Activated CD8-positive, alpha-beta memory T cell treated with anti-CD3 and anti-CD28 coated beads for 1 hour (primary cell): Measurements from ENCODE around the gene ING2.
"Not testable (repeated sequence)": the region's sequence is repeated elsewhere in the genome, so short reads cannot be mapped to it uniquely, and the experiment has no call there.

Experiments
- DNase-seq, 2 donors: peaks; one replicate each; pipeline ENCODE4 v3.0.0-alpha.2; 2020; ENCODE audit warnings: low read depth in 1 of 2; ENCODE audit errors: extremely low read depth in 1 of 2

Gene ING2

GRCh38 chr4:183546376-183546775, 41.5 kb downstream of the ING2 start:
- no peak for DNase-seq

GRCh38 chr4:183548306-183548705, 43.4 kb downstream of the ING2 start:
- no peak for DNase-seq

GRCh38 chr4:183550345-183551093, 45.7 kb downstream of the ING2 start:
- no peak for DNase-seq

- DNase-seq: no peak
Measured at GRCh38 chr4:183552274-183553146, 47.7 kb downstream of the ING2 start.

DNA sequence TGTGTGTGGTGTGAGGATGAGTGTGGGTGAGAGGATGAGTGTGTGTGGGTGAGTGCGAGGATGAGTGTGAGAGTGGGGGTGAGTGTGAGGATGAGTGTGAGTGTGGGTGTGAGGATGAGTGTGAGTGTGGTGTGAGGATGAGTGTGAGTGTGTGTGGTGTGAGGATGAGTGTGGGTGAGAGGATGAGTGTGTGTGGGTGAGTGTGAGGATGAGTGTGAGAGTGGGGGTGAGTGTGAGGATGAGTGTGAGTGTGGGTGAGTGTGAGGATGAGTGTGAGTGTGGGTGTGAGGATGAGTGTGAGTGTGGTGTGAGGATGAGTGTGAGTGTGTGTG, 48.3 kb downstream of the ING2 start:
- DNase-seq: not testable (repeated sequence)

DNA sequence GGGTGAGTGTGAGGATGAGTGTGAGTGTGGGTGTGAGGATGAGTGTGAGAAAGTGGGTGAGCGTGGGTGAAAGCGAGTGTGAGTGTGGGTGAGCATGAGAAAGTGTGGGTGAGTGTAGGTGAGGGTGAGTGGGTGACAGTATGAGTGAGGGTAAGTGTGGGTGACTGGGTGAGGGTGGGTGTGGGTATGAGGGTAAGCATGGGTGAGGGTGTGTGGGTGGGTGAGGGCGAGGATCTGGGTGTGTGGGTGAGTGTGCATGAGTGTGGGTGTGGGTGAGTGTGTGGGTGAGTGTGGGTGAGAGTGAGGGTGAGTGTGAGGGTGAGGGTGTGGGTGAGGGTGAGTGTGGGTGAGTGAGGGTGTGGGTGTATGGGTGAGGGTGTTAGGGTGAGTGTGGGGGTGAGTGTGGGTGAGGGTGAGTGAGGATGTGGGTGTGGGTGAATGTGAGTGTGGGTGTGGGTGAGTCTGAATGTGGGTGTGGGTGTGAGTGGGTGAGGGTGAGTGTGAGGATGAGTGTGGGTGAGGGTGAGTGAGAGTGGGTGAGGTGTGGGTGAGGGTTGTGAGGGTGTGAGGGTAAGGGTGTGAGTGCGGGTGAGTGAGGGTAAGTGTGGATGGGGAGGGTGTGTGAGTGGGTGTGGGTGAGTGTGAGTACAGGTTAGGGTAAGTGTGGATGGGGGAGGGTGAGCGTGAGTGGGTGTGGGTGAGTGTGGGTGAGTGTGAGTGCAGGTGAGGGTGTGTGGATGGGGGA, 48.9 kb downstream of the ING2 start:
- no peak for DNase-seq

DNA sequence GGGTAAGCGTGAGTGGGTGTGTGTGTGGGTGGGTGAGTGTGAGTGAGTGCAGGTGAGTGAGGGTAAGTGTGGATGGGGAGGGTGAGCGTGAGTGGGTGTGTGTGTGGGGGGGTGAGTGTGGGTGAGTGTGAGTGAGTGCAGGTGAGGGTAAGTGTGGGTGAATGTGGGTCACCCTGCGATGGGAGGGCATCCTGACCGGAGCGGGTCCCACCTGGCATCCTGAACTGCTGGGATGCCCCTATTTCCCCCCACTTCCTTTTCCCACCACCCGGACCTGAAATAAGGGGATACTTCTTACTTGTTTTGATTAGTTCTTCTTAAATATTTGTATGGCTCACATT, 49.5 kb downstream of the ING2 start:
- no peak for DNase-seq

DNA sequence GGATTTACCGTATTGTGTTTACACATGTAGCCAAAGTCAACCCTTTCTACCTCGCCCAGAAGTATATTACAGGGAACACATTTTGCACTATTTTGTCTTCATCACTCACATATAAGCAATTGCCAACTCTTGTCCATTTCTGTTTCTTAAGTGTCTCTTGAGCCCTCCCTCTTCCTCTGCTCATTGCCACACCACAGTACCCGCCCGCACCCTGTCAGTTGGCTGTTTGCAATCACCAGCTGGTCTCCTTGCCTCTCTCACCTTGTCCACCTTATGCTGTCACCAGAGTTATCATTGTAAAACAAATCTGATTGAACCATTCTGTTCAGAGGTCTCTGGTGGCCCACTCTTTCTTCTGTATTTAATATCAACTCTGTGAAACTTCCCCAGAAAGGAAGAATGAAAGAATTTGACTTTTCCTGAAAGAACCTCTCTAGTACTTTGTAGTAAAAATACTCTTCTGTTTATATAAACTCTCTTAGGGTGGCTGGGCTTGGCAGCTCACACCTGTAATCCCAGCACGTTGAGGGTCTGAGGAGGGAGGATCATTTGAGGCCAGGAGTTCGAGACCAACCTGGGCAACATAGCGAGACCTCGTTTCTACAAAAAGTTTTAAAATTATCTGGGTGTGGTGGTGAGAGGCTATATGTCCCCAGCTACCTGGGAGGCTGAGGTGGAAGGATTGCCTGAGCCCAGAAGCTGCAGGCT, 50.2 kb downstream of the ING2 start:
- DNase-seq: no peak

GRCh38 chr4:183556947-183557346, 52.1 kb downstream of the ING2 start:
- DNase-seq: no peak

- no peak for DNase-seq
Measured at GRCh38 chr4:183557611-183558010, 52.8 kb downstream of the ING2 start.

DNA sequence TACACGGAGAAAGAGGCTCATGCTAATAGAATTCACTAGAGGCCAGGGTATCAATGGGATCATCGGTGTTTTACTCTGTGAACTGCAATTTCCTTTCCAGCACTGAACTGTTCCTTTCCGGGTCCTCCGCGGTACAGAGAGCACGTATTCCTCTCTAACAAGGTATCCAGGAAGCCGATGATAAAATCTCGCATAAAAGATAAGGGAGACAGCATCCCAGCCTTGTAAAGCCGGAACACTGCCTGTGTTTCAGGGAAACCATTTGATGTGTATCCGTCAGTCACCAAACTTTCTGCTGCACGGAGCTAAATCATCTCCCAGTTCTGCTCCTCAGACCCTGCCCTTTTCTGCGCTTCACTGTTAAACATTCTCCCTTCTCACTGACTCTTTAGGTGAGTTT, 54.0 kb downstream of the ING2 start:
- DNase-seq: no peak

- DNase-seq: no peak
Measured at GRCh38 chr4:183561905-183562304, 57.0 kb downstream of the ING2 start.
